NT2/D1 (cell line): ENCODE measurements around the gene PFKFB3.
"Not testable (repeated sequence)": the region's sequence is repeated elsewhere in the genome, so short reads cannot be mapped to it uniquely, and the experiment has no call there.

Experiments used
- SUZ12 ChIP-seq: IDR thresholded peaks from 2 replicates; pipeline ENCODE4 v1.6.1; 2011; ENCODE audit not compliant: insufficient read length, insufficient read depth; ENCODE audit errors: extremely low read depth
- ZNF274 ChIP-seq: IDR thresholded peaks from 2 replicates; pipeline ENCODE4 v1.6.1; 2011; ENCODE audit warnings: mild to moderate bottlenecking, low read depth, low read length

- not testable (repeated sequence) for TF ChIP-seq ZNF274, SUZ12
Observed at GRCh38 chr10:6190033-6190432, 12.7 kb upstream of the PFKFB3 start.
